Right ventricle myocardium inferior (tissue), 1 donor: ENCODE data around the gene TUBB4B. TPM values are rescaled to one million over a fixed set of nuclear protein-coding genes. Genes with fewer than 3 reads are reported as not detected.
"Not testable (repeated sequence)": the region's sequence is repeated elsewhere in the genome, so short reads cannot be mapped to it uniquely, and the experiment has no call there.

Experiments
- ATAC-seq: fragments of 200-7000 bp; cut with Tn5 transposase; one replicate; pipeline ENCODE4 v1.9.1; 2020; ENCODE audit warnings: mild to moderate bottlenecking, moderate library complexity
- DNase-seq: peaks from one replicate; pipeline ENCODE4 v3.0.0; 2021; ENCODE audit errors: missing footprints
- intact Hi-C: fragments of 100-400 bp; cut with DNase I; formaldehyde crosslinking; loops from one replicate; pipeline ENCODE4 v1.11.0; 2022
- total RNA-seq: library from RNA; stranded (reverse); fragmentation: NEBNext Ultra II Directional; extraction: Animal tissue kit (Norgen Biotek cat#: 25700); gene quantifications from one replicate; pipeline ENCODE4 v1.2.1, GENCODE V29; 2021
- donor health status: DM: no; HTN: yes; CAD: no; lungs with severe emphysema.

Gene TUBB4B
- total RNA-seq, 1 donor from 2014 or later, result 620 TPM

GRCh38 chr9:137255448-137256114 is 14.5 kb downstream of the TUBB4B start:
- DNase-seq, result peak; percentile 80
- ATAC-seq, result no peak
- intact Hi-C loops, result no loop called here

GRCh38 chr9:137256362-137256761 is 15.3 kb downstream of the TUBB4B start:
- intact Hi-C loops, result no loop called here
- DNase-seq (no peak), ATAC-seq (no peak)

- intact Hi-C loops, result no loop called here
- ATAC-seq (no peak), DNase-seq (no peak)
These were observed 15.8 kb downstream of the TUBB4B start for GRCh38 chr9:137256856-137257255.

DNA sequence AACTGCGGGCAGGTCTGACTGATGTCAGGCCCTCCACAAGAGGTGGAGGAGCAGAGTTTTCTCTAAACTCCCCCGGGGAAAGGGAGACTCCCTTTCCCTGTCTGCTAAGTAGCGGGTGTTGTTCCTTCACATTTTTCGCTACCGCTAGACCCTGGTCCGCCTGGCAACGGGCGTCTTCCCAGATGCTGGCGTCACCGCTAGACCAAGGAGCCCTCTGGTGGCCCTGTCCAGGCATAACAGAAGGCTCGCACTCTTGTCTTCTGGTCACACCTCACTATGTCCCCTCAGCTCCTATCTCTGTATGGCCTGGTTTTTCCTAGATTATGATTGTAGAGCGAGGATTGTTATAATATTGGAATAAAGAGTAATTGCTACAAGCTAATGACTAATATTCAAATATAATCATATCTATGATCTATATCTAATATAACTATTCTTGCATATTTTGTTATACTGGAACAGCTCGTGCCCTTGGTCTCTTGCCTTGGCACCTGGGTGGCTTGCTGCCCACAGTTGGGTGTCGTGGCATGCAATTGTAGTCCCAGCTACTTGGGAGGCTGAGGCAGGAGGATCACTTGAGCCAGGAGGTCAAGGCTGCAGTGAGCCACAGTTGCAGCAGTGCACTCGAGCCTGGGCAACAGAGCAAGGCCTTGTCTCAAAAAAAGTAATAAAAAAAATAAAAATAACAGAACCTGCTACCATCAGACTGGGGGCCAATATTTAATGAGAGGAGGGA is 21.3 kb downstream of the TUBB4B start:
- ATAC-seq, intact Hi-C loops: not testable (repeated sequence)
- DNase-seq, result peak; percentile 55

GRCh38 chr9:137262909-137263285 is 21.8 kb downstream of the TUBB4B start:
- no peak for DNase-seq
- intact Hi-C loops, result no loop called here
- ATAC-seq, result no peak

- no peak for DNase-seq
- intact Hi-C loops, result no loop called here
- ATAC-seq, result no peak
These were observed 22.4 kb downstream of the TUBB4B start for GRCh38 chr9:137263506-137263905.

- intact Hi-C loops, result no loop called here
- DNase-seq (peak; percentile 54), ATAC-seq (no peak)
These were observed 23.0 kb downstream of the TUBB4B start for GRCh38 chr9:137264067-137264466.

- ATAC-seq (no peak), DNase-seq (no peak)
- intact Hi-C loops, result no loop called here
These were observed 24.5 kb downstream of the TUBB4B start for GRCh38 chr9:137265496-137266161.

DNA sequence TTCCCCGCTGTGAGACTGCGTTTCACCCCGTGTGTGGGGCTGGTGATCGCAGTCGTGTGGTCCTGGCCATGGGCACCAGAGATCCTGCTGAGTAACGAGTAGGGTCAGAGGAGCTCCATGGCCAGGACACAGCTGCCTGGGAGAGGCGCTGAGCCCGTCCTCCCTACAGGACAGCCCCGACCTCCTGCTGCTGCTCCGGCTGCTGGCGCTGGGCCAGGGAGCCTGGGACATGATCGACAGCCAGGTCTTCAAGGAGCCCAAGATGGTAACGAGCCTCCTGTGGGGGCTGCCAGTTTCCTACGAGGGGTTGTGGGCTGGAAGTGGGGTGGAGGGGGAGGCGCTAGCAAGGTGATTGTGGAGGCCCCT is 25.1 kb downstream of the TUBB4B start:
- intact Hi-C loops, result no loop called here
- DNase-seq, result no peak

DNA sequence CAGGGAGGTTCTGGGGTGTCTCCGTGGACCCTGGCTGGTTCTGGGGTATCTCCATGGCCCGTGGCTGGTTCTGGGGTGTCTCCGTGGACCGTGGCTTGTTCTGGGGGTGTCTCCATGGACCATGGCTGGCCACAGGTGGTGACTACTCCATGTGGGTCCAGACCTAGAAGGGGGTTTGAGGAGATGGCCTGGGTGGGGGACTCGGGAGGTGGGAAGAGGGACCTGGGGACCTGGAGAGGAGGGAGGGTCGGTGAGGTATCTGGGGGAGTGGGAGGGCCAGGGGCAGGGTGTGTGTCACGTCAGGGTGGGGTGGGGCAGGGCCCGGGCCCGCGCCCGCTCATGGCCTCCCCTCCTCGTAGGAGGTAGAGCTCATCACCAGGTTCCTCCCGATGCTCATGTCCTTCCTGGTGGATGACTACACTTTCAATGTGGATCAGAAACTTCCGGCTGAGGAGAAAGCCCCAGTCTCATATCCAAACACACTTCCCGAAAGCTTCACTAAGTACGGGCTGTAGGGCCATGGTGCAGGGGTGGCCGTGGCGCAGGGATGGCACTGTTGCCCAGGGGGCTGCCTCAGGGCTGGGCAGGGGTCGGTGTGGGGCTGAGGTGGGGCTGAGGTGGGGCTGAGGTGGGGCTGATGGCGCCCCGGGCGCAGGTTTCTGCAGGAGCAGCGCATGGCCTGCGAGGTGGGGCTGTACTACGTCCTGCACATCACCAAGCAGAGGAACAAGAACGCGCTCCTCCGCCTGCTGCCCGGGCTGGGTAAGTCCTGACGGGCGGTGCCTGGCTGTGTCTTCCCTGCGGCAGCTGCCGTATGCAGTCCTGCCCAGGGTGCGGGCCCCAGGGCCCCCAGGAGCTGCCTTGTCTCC is 25.7 kb downstream of the TUBB4B start:
- DNase-seq (no peak), ATAC-seq (no peak)
- intact Hi-C loops, result no loop called here

More for the DNA sequence above, 25.1 kb downstream of the TUBB4B start:
- ATAC-seq, result no peak

- intact Hi-C loops, result no loop called here
- no peak for DNase-seq
- no peak for ATAC-seq
These were observed 26.9 kb downstream of the TUBB4B start for GRCh38 chr9:137267933-137268355.

GRCh38 chr9:137268538-137269201 is 27.6 kb downstream of the TUBB4B start:
- ATAC-seq (no peak), DNase-seq (no peak)
- intact Hi-C loops, result no loop called here

DNA sequence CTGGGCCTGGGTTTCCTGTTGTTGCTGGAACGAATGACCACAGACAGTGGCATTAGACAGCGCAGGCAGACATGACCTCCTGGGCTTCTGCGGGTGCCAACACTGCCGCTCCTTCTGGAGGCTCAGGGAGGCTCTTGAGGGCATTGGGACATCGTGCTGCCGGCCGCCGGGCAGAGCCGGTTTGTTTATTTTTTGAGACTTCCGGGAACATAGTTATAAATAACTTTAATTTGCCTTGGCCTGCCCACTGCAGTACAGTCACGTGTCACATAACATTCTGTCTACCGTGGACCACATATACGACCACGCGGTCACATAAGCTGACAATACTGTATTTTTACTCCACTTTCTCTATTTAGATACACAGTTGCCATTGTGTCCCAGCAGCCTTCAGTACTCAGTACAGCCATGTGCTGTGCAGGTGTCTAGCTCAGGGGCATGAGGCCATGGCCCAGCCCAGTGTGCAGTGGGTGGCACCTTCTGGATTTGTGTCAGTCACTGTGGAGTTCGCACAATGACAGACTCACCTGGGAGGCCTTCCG is 28.2 kb downstream of the TUBB4B start:
- DNase-seq (no peak), ATAC-seq (peak; percentile 70)
- intact Hi-C loops, result no loop called here

DNA sequence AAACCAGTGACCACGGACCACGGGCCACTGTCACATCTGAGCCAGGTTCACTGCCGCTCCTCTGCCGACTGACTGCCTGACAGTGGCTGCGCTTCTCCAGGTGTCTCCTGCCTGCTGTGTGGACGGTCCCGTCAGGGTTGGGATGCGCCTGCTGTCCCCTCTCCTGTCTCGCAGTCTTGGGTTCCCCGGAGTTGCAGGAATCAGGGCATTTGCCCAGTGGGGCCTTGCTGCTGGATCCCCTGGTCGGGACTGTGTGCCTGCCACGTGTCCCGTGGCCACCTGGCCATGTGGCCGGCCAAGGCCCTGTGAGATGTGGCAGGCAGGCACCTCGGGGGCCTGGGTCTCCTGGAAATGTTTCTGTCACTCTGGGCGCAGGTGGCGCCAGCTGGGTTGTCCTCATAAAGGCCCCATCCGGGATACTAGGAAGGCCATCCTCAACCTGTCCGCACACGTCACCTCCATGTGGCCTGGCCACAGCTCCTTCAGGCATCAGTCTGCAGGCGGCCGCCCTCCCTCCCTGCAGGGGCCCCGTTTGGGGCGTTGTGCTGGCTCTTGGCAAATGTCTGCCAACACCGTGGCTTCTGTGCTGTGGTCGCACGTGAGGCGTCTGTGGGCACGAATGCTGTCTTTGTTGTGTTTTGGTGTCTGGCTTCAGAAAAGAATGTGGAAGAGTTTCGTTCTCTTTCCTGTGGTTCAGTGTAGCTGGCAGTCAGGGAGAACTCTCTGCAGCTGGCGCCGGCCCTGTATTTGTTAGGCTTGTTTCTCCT is 30.0 kb downstream of the TUBB4B start:
- no peak for DNase-seq
- intact Hi-C loops, result no loop called here
- no peak for ATAC-seq

DNA sequence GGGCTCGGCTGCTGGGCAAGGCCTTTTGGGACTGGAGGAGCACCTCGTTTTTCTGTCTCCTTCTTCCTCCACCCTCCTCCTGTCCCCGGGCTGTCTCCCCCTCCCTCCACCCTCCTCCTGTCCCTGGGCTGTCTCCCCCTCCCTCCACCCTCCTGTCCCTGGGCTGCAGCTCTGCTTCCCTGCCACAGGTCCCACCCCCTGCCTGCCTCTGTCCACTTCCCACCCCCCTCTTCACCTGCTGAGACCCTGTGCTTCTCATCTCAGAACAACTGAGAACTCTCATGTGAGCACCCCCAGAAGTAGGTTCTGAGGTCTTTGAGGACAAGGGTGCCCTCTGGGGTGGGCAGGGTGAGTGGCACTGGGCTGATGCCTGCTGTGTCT is 30.6 kb downstream of the TUBB4B start:
- intact Hi-C loops, result no loop called here
- no peak for DNase-seq
- no peak for ATAC-seq

DNA sequence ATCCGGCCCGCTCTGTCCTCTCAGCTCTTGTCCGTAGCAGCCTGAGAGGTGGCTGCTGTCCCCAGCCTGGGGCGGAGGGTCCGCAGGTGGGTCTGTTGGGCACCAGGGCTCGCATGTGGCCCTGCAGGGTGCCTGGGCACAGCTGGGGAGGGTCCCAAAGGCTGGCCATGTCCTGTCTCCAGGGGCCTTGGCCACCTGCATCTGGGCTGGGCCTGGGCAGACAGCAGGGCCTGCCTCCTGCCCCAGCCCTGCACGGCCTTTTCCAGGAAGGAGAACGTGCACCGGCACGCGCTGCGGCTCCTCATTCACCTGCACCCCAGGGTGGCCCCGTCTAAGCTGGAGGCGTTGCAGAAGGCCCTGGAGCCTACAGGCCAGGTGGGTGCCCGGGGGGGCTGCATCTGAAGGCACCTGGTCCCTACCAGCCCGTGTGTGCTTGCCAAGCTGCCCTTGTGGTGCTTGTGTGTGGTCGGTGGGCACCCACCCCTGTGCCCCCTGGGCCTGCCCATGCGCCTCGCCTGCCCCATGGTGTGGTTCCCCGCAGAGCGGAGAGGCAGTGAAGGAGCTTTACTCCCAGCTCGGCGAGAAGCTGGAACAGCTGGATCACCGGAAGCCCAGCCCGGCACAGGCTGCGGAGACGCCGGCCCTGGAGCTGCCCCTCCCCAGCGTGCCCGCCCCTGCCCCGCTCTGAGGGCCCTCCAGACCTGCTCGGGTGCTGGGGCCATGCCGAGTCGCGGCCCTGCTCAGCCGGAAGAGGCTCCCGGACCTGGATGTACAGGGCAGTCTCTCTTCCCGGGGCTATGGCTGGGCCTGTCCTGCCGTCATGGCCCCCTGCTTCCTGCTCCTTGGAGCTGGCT is 31.4 kb downstream of the TUBB4B start:
- ATAC-seq (no peak), DNase-seq (no peak)
- intact Hi-C loops, result no loop called here

DNA sequence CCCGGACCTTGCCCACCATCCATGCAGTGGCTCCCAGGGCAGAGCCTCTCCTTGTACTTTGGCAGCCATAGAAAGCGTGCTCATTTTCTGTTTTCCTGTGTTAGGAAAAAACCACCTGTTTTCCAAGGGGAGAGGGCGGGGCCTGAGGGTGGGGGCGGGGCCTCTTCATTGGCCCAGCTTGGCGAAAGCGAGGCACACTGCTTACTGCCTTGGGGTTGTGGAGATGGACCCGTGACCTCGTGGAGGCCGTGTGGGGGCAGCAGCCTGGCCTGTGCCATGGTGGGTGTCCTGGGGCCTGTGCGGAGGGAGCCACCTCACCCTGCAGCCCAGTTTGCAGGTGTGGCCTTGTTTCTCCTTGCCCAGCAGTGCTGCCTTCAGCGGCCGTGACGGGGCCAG is 32.0 kb downstream of the TUBB4B start:
- intact Hi-C loops, result no loop called here
- DNase-seq (no peak), ATAC-seq (no peak)
